GM12878 (cell line): ENCODE data around the gene TGFB1I1. TPM values are rescaled to one million over a fixed set of nuclear protein-coding genes. Genes with fewer than 3 reads are reported as not detected.

Experiments
- ATAC-seq: fragments of 200-7000 bp; cut with Tn5 transposase; 3 replicates; pipeline ENCODE4 v1.9.1; 2020; ENCODE audit warnings: mild to moderate bottlenecking, moderate library complexity
- BruUV-seq: library from RNA; stranded (reverse); fragments of 400-500 nt; replicated peaks from 2 replicates; lab custom pipeline; 2021; lab: Mats Ljungman, UMichigan
- CTCF ChIA-PET: fragments of 300-600 bp; sonication (Branson Sonifier 250); formaldehyde crosslinking; extraction: SDS; loops from one replicate; lab custom pipeline; 2021; ENCODE audit warnings: inconsistent platforms; lab: Yijun Ruan, JAX
- POLR2A ChIA-PET: fragments of 350-600 bp; formaldehyde crosslinking; extraction: SDS; loops from one replicate; lab custom pipeline; 2021; ENCODE audit warnings: inconsistent platforms; lab: Charles Lee
- RAD21 ChIA-PET: fragments of 300-600 bp; sonication (Branson Sonifier 250); formaldehyde crosslinking; loops from one replicate; lab custom pipeline; 2023; ENCODE audit warnings: antibody characterized with exemption; ENCODE audit not compliant: unreplicated experiment; lab: Charles Lee
- SMC1A ChIA-PET: fragments of 300-600 bp; sonication (Branson Sonifier 250); formaldehyde crosslinking; loops from one replicate; lab custom pipeline; 2023; ENCODE audit not compliant: unreplicated experiment, uncharacterized antibody; lab: Charles Lee
- DNase-seq: peaks from one replicate; pipeline ENCODE4 v3.0.0-alpha.2; 2011; ENCODE audit warnings: low read depth, low spot score
- FAIRE-seq: peaks from 3 replicates; lab custom pipeline; 2011; peaks lifted over from hg19 to GRCh38; lab: Jason Lieb, UNC
- H2AFZ ChIP-seq: 2 replicates; pipeline ENCODE4 v1.6.0; 2011; ENCODE audit warnings: low read depth, low read length, control low read depth; ENCODE audit not compliant: control insufficient read depth
- H3K27ac ChIP-seq: 2 replicates; pipeline ENCODE4 v1.5.1; 2011; ENCODE audit warnings: control low read depth; ENCODE audit not compliant: control insufficient read depth, insufficient read depth
- H3K27me3 ChIP-seq, 2 experiments: replicated peaks in 1 of 2; 2 replicates each; pipeline versions ENCODE4 v1.6.0 to v1.6.1; 2011; ENCODE audit warnings: low read length in 1 of 2; ENCODE audit not compliant: control insufficient read depth in 2 of 2, insufficient read depth in 2 of 2
- H3K36me3 ChIP-seq, 2 experiments: 2 replicates each; pipeline ENCODE4 v1.5.1; 2011; ENCODE audit warnings: low read length in 1 of 2; ENCODE audit not compliant: control insufficient read depth in 2 of 2, insufficient read depth in 2 of 2
- H3K4me1 ChIP-seq: 2 replicates; pipeline ENCODE4 v1.6.1; 2011; ENCODE audit warnings: mild to moderate bottlenecking, low read length, moderate library complexity, mixed read lengths; ENCODE audit not compliant: control insufficient read depth, insufficient read depth
- H3K4me2 ChIP-seq: 2 replicates; pipeline ENCODE4 v1.6.0; 2011; ENCODE audit warnings: control low read depth; ENCODE audit not compliant: control insufficient read depth, insufficient read depth
- H3K4me3 ChIP-seq: fragments of 200-600 bp; sonication (generic); 2 replicates; pipeline ENCODE4 v1.5.1; 2016
- H3K79me2 ChIP-seq: 2 replicates; pipeline ENCODE4 v1.6.0; 2011; ENCODE audit warnings: low read length; ENCODE audit not compliant: control insufficient read depth, insufficient read depth
- H3K9ac ChIP-seq: 2 replicates; pipeline ENCODE4 v1.8.0; 2011; ENCODE audit warnings: low read length, control low read depth, mixed read lengths; ENCODE audit not compliant: control insufficient read depth, insufficient read depth
- H3K9me3 ChIP-seq: replicated peaks from 3 replicates; pipeline ENCODE4 v1.5.1; 2011; ENCODE audit warnings: mild to moderate bottlenecking, low read length; ENCODE audit not compliant: control insufficient read depth, insufficient read depth
- H4K20me1 ChIP-seq: 2 replicates; pipeline ENCODE4 v1.6.0; 2011; ENCODE audit not compliant: control insufficient read depth, insufficient read depth
- BCL11A ChIP-seq: IDR thresholded peaks from 2 replicates; pipeline ENCODE4 v1.6.1; 2011; ENCODE audit warnings: low read depth, low read length
- E4F1 ChIP-seq: fragments of 450-650 bp; IDR thresholded peaks from 2 replicates; pipeline ENCODE4 v1.6.1; 2018; ENCODE audit warnings: borderline replicate concordance, mild to moderate bottlenecking; ENCODE audit not compliant: partially characterized antibody
- EZH2 ChIP-seq: IDR thresholded peaks from 2 replicates; pipeline ENCODE4 v1.6.1; 2012; ENCODE audit warnings: low read depth, mild to moderate bottlenecking, control low read depth, inconsistent platforms, low read length, borderline replicate concordance; ENCODE audit not compliant: control insufficient read depth
- FOS ChIP-seq: IDR thresholded peaks from 3 replicates; pipeline ENCODE4 v1.6.1; 2011; ENCODE audit warnings: borderline replicate concordance; ENCODE audit not compliant: insufficient read length; ENCODE audit errors: extremely low read depth
- FOXM1 ChIP-seq: IDR thresholded peaks from 2 replicates; pipeline ENCODE4 v1.6.1; 2012; ENCODE audit warnings: low read depth, mild to moderate bottlenecking, inconsistent platforms, low read length, moderate library complexity
- LARP7 ChIP-seq: fragments of 450-650 bp; IDR thresholded peaks from 2 replicates; pipeline ENCODE4 v1.6.1; 2017; ENCODE audit warnings: mild to moderate bottlenecking
- NFIC ChIP-seq: IDR thresholded peaks from 2 replicates; pipeline ENCODE4 v1.6.1; 2012; ENCODE audit warnings: low read depth, mild to moderate bottlenecking, inconsistent platforms, low read length, moderate library complexity
- NFYB ChIP-seq: IDR thresholded peaks from 2 replicates; pipeline ENCODE4 v1.6.1; 2011; ENCODE audit warnings: low read depth, mild to moderate bottlenecking, low read length, improper control_type of control experiment, moderate library complexity; ENCODE audit not compliant: insufficient read depth
- PAX8 ChIP-seq: fragments of 450-650 bp; IDR thresholded peaks from 2 replicates; pipeline ENCODE4 v1.6.1; 2017; ENCODE audit warnings: mild to moderate bottlenecking, moderate library complexity
- POLR2AphosphoS5 ChIP-seq: IDR thresholded peaks from 2 replicates; pipeline ENCODE4 v1.6.1; 2011; ENCODE audit warnings: mild to moderate bottlenecking, low read length, inconsistent platforms
- POU2F2 ChIP-seq: IDR thresholded peaks from 3 replicates; pipeline ENCODE4 v1.6.1; 2011; ENCODE audit warnings: low read depth, mild to moderate bottlenecking, low read length, borderline replicate concordance
- SREBF1 ChIP-seq: IDR thresholded peaks from 2 replicates; pipeline ENCODE4 v1.6.1; 2012; ENCODE audit warnings: mild to moderate bottlenecking, low read length
- SUZ12 ChIP-seq: fragments of 200-600 bp; sonication (generic); IDR thresholded peaks from one replicate; pipeline ENCODE4 v1.6.1; 2018; ENCODE audit warnings: antibody characterized with exemption, mild to moderate bottlenecking; ENCODE audit not compliant: unreplicated experiment
- TCF12 ChIP-seq: IDR thresholded peaks from 2 replicates; pipeline ENCODE4 v1.6.1; 2011; ENCODE audit warnings: low read depth, mild to moderate bottlenecking, low read length
- WRNIP1 ChIP-seq: IDR thresholded peaks from 2 replicates; pipeline ENCODE4 v1.6.1; 2011; ENCODE audit warnings: low read depth, low read length, improper control_type of control experiment, borderline replicate concordance
- ZNF217 ChIP-seq: fragments of 450-650 bp; IDR thresholded peaks from 2 replicates; pipeline ENCODE4 v1.6.1; 2017; ENCODE audit warnings: antibody characterized with exemption, mild to moderate bottlenecking
- ZNF384 ChIP-seq: IDR thresholded peaks from 2 replicates; pipeline ENCODE4 v1.6.1; 2012; ENCODE audit warnings: low read depth, mild to moderate bottlenecking, low read length, improper control_type of control experiment, borderline replicate concordance
- ZSCAN29 ChIP-seq: fragments of 450-650 bp; IDR thresholded peaks from 2 replicates; pipeline ENCODE4 v1.6.1; 2017; ENCODE audit warnings: mild to moderate bottlenecking, moderate library complexity
- WGBS: methylation state at CpG from one replicate; pipeline ENCODE4 v1.1.6; 2016; ENCODE audit warnings: low lambda C conversion rate; ENCODE audit not compliant: insufficient replicate concordance, insufficient coverage; ENCODE audit errors: missing lambda C conversion rate; 5-methylcytosine and 5-hydroxymethylcytosine counted together
- in situ Hi-C: fragments of 300-500 bp; cut with MboI; formaldehyde crosslinking; loops from 9 replicates; pipeline ENCODE4 v1.14.3; 2018; ENCODE audit warnings: mixed read lengths
- intact Hi-C: fragments of 100-400 bp; cut with micrococcal nuclease; formaldehyde crosslinking; loops from one replicate; pipeline ENCODE4 v1.14.2; 2022; ENCODE audit not compliant: unreplicated experiment
- polyA plus RNA-seq, 11 experiments: library from polyadenylated mRNA; depleted of rRNA in 4 of 11; unstranded in 6 of 11; stranded (reverse) in 5 of 11; fragments of >200 nt; fragmentation: Nextera tagmentation in 4 of 11; fragmentation: Illumina TruSeq in 1 of 11; extraction: Ambion mirVana in 4 of 11; extraction: Trizol in 1 of 11; gene quantifications; 1 replicate in 1 of 11; 2 replicates in 10 of 11; pipeline versions ENCODE4 v1.2.1 to v1.2.3, GENCODE V29; 2011 to 2016; ENCODE audit warnings: inconsistent platforms in 2 of 11, missing spikeins in 2 of 11, low read depth in 1 of 11
- total RNA-seq, 4 experiments: library from RNA; depleted of rRNA in 3 of 4; stranded (reverse); fragments of >200 nt in 3 of 4; fragmentation: Illumina TruSeq in 1 of 4; extraction: Trizol in 1 of 4; gene quantifications; 2 replicates each; pipeline versions ENCODE4 v1.2.1 to v1.2.3, GENCODE V29; 2013 to 2021
- TF ChIP-seq, protein P1 (sequence below): fragments of 450-650 bp; IDR thresholded peaks from 2 replicates; pipeline ENCODE4 v1.6.1; 2017; ENCODE audit warnings: antibody characterized with exemption, mild to moderate bottlenecking, moderate library complexity

TGFB1I1 gene
- total and polyA plus RNA-seq, 10 of the 15 experiments (the other 5 are each of a cell fraction or from before 2014, with no cell fraction given), result 0.13 to 2.3 (median 0.41) TPM; not detected in 2

GRCh38 chr16:31464781-31465260 is 7.1 kb upstream of the TGFB1I1 start:
- ChIA-PET SMC1A (no interaction called here), RAD21 (no interaction called here), POLR2A (no interaction called here), CTCF (no interaction called here)
- ATAC-seq, result no peak
- no peak overlapping the region for H3K4me2 ChIP-seq
- in situ Hi-C loops (no loop called here), intact Hi-C loops (no loop called here)
- H3K4me1 ChIP-seq, result peaks cover 4% of the 10 kb centered on the region; the same call in 1 of the 2 replicates
- H3K9ac ChIP-seq, result no peak overlapping the region
- no peak overlapping the region for H3K27ac ChIP-seq
- peaks cover 0 to 20% of the 10 kb centered on the region in 2 experiments; a peak in 3 of 4 replicates for H3K36me3 ChIP-seq
- H3K9me3 ChIP-seq, result no peaks in the 10 kb centered on the region
- TF ChIP-seq ZSCAN29, result no peak
- no peak for TF ChIP-seq POLR2AphosphoS5
- no peak for TF ChIP-seq ZNF384
- TF ChIP-seq NFYB, result no peak
- no peak for TF ChIP-seq LARP7
- TF ChIP-seq PAX8, result no peak
- no peak for TF ChIP-seq EZH2
- no peak for TF ChIP-seq WRNIP1
- no peak for TF ChIP-seq BCL11A
- TF ChIP-seq ZNF217, result no peak
- TF ChIP-seq E4F1, result no peak
- TF ChIP-seq SUZ12, result no peak
- TF ChIP-seq FOS, result no peak
- no peak for TF ChIP-seq SREBF1
- TF ChIP-seq, protein P1, sequence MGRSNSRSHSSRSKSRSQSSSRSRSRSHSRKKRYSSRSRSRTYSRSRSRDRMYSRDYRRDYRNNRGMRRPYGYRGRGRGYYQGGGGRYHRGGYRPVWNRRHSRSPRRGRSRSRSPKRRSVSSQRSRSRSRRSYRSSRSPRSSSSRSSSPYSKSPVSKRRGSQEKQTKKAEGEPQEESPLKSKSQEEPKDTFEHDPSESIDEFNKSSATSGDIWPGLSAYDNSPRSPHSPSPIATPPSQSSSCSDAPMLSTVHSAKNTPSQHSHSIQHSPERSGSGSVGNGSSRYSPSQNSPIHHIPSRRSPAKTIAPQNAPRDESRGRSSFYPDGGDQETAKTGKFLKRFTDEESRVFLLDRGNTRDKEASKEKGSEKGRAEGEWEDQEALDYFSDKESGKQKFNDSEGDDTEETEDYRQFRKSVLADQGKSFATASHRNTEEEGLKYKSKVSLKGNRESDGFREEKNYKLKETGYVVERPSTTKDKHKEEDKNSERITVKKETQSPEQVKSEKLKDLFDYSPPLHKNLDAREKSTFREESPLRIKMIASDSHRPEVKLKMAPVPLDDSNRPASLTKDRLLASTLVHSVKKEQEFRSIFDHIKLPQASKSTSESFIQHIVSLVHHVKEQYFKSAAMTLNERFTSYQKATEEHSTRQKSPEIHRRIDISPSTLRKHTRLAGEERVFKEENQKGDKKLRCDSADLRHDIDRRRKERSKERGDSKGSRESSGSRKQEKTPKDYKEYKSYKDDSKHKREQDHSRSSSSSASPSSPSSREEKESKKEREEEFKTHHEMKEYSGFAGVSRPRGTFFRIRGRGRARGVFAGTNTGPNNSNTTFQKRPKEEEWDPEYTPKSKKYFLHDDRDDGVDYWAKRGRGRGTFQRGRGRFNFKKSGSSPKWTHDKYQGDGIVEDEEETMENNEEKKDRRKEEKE, result no peak
- no peak for TF ChIP-seq NFIC
- no peak for TF ChIP-seq TCF12
- no peak for TF ChIP-seq FOXM1
- no peak for TF ChIP-seq POU2F2
- WGBS, result 86% methylated on average over 15 of the region's 17 CpGs
- H4K20me1 ChIP-seq, result no peaks in the 10 kb centered on the region
- no peak overlapping the region for H3K4me3 ChIP-seq
- BruUV-seq, result no TSS peak
- H2AFZ ChIP-seq, result no peak overlapping the region
- no peak for DNase-seq
- no peak for FAIRE-seq
- H3K79me2 ChIP-seq, result peaks cover 11% of the 10 kb centered on the region
- H3K27me3 ChIP-seq, result no peaks in the 10 kb centered on the region
